ENCODE measurements around the gene HPS4. TPM values are rescaled to one million over a fixed set of nuclear protein-coding genes. Genes with fewer than 3 reads are reported as not detected.

HPS4 gene
- polyA plus RNA-seq, 1 of the 3 experiments (the other 2 are of a cell fraction), result 22.5 TPM

GRCh38 chr22:26522012-26522411 lies 38.4 kb upstream of the HPS4 start:
- Histone ChIP-seq H3K4me2 (no peak overlapping the region), H3K4me1 (ENCODE audit: control insufficient read depth in 1 of 2, insufficient read depth in 2 of 2, low read depth in 1 of 2, low read length in 1 of 2) (no peaks in the 10 kb centered on the region), H3K9me3 (no peaks in the 10 kb centered on the region), H3K9ac (no peak overlapping the region), H2AFZ (ENCODE audit: low read depth) (no peak overlapping the region), H3K36me3 (replicated peaks in 1 of 2; ENCODE audit: control insufficient read depth in 1 of 2, insufficient read depth in 2 of 2, low read length in 1 of 2) (peaks cover 7 to 14% of the 10 kb centered on the region in 2 experiments), H4K20me1 (ENCODE audit: insufficient read depth) (no peaks in the 10 kb centered on the region), H3K27me3 (ENCODE audit: insufficient read depth) (no peaks in the 10 kb centered on the region), H3K9me2 (no peaks in the 10 kb centered on the region), H3K4me3 (ENCODE audit: low read depth in 2 of 2, low read length in 1 of 2) (no peak overlapping the region), H3K79me2 (ENCODE audit: insufficient read depth) (no peaks in the 10 kb centered on the region; the same call in 1 of the 2 replicates), H3K27ac (ENCODE audit: low read depth in 2 of 2, low read length in 1 of 2) (no peak overlapping the region), H3F3A (replicated peaks; ENCODE audit: insufficient read depth) (no peaks in the 10 kb centered on the region)
- POLR2A ChIA-PET, result no interaction called here
- CTCF ChIA-PET, result interaction anchor here (0.6 to 0.8 kb wide), 3 partner anchors 19 to 154 kb away, joined by 3 read pairs; no protein-coding TSS in a partner anchor
- no peak for DNase-seq
- TF ChIP-seq EZH2phosphoT487 (IDR thresholded peaks at IDR 0.05; ENCODE audit: borderline replicate concordance, low read depth) (no peak), ELF1 (IDR thresholded peaks at IDR 0.05) (no peak), TAF1 (IDR thresholded peaks at IDR 0.05; ENCODE audit: borderline replicate concordance, low read depth, low read length) (no peak), RAD21 (IDR thresholded peaks at IDR 0.05; ENCODE audit: low read length) (no peak)
- 91% methylated on average over 2 of the region's 2 CpGs for WGBS (ENCODE audit: low lambda C conversion rate)

GRCh38 chr22:26517429-26517828 lies 33.8 kb upstream of the HPS4 start:
- no peak for TF ChIP-seq RXRA (IDR thresholded peaks at IDR 0.05; ENCODE audit: borderline replicate concordance, low read depth)
- 93% methylated on average over 5 of the region's 5 CpGs for WGBS (ENCODE audit: low lambda C conversion rate)
- Histone ChIP-seq H3F3A (replicated peaks; ENCODE audit: insufficient read depth) (no peaks in the 10 kb centered on the region), H3K79me2 (ENCODE audit: insufficient read depth) (peaks cover 23% of the 10 kb centered on the region), H3K9ac (no peak overlapping the region), H3K36me3 (replicated peaks in 1 of 2; ENCODE audit: control insufficient read depth in 1 of 2, insufficient read depth in 2 of 2, low read length in 1 of 2) (no peaks in the 10 kb centered on the region), H4K20me1 (ENCODE audit: insufficient read depth) (no peaks in the 10 kb centered on the region), H3K4me1 (ENCODE audit: control insufficient read depth in 1 of 2, insufficient read depth in 2 of 2, low read depth in 1 of 2, low read length in 1 of 2) (peaks cover 9 to 12% of the 10 kb centered on the region in 2 experiments; a peak in 3 of 4 replicates), H2AFZ (ENCODE audit: low read depth) (no peak overlapping the region), H3K27ac (ENCODE audit: low read depth in 2 of 2, low read length in 1 of 2) (no peak overlapping the region), H3K4me2 (no peak overlapping the region), H3K27me3 (ENCODE audit: insufficient read depth) (no peaks in the 10 kb centered on the region), H3K9me2 (no peaks in the 10 kb centered on the region), H3K4me3 (ENCODE audit: low read depth in 2 of 2, low read length in 1 of 2) (no peak overlapping the region), H3K9me3 (no peaks in the 10 kb centered on the region)
- CTCF ChIA-PET, result no interaction called here
- no peak for DNase-seq
- POLR2A ChIA-PET, result no interaction called here

GRCh38 chr22:26516503-26516902 lies 32.9 kb upstream of the HPS4 start:
- 100% methylated on average over 1 of the region's 1 CpG for WGBS (ENCODE audit: low lambda C conversion rate)
- H3K9me3 ChIP-seq, result no peaks in the 10 kb centered on the region
- H3K79me2 ChIP-seq (ENCODE audit: insufficient read depth), result peaks cover 32% of the 10 kb centered on the region
- no peak overlapping the region for H3K9ac ChIP-seq
- no peaks in the 10 kb centered on the region for H3K27me3 ChIP-seq (ENCODE audit: insufficient read depth)
- H3K36me3 ChIP-seq (replicated peaks in 1 of 2; ENCODE audit: control insufficient read depth in 1 of 2, insufficient read depth in 2 of 2, low read length in 1 of 2), result no peaks in the 10 kb centered on the region
- no peaks in the 10 kb centered on the region for H3F3A ChIP-seq (replicated peaks; ENCODE audit: insufficient read depth)
- ChIA-PET CTCF (interaction anchor here (1.0 kb wide), 1 partner anchor 152 kb away, joined by 3 read pairs; no protein-coding TSS in a partner anchor), POLR2A (no interaction called here)
- H3K4me2 ChIP-seq, result no peak overlapping the region
- no peaks in the 10 kb centered on the region for H4K20me1 ChIP-seq (ENCODE audit: insufficient read depth)
- H3K27ac ChIP-seq (ENCODE audit: low read depth in 2 of 2, low read length in 1 of 2), result no peak overlapping the region
- H3K9me2 ChIP-seq, result no peaks in the 10 kb centered on the region
- H2AFZ ChIP-seq (ENCODE audit: low read depth), result no peak overlapping the region
- DNase-seq, result no peak
- peaks cover 12% of the 10 kb centered on the region in 2 experiments; a peak in 3 of 4 replicates for H3K4me1 ChIP-seq (ENCODE audit: control insufficient read depth in 1 of 2, insufficient read depth in 2 of 2, low read depth in 1 of 2, low read length in 1 of 2)
- H3K4me3 ChIP-seq (ENCODE audit: low read depth in 2 of 2, low read length in 1 of 2), result no peak overlapping the region
- TF ChIP-seq TEAD4 (IDR thresholded peaks at IDR 0.05; ENCODE audit: borderline replicate concordance, insufficient read depth), result no peak
- no peak for TF ChIP-seq IRF3 (IDR thresholded peaks at IDR 0.05; ENCODE audit: low read depth, low read length)
- no peak for TF ChIP-seq MEF2A (IDR thresholded peaks at IDR 0.05; ENCODE audit: borderline replicate concordance, low read depth)
- no peak for TF ChIP-seq RAD21 (IDR thresholded peaks at IDR 0.05; ENCODE audit: low read length)
- TF ChIP-seq FOSL2 (IDR thresholded peaks at IDR 0.05; ENCODE audit: borderline replicate concordance, low read depth), result no peak
- no peak for TF ChIP-seq RXRA (IDR thresholded peaks at IDR 0.05; ENCODE audit: borderline replicate concordance, low read depth)
- no peak for TF ChIP-seq USF1 (IDR thresholded peaks at IDR 0.05; ENCODE audit: borderline replicate concordance, low read depth)
- TF ChIP-seq MXI1 (IDR thresholded peaks at IDR 0.05; ENCODE audit: low read depth, low read length), result no peak
- no peak for TF ChIP-seq ZBTB33 (IDR thresholded peaks at IDR 0.05; ENCODE audit: borderline replicate concordance, low read depth)
- no peak for TF ChIP-seq SMC3 (IDR thresholded peaks at IDR 0.05; ENCODE audit: low read depth, low read length)
- no peak for TF ChIP-seq CHD2 (IDR thresholded peaks at IDR 0.05; ENCODE audit: low read length, partially characterized antibody)
- TF ChIP-seq ELF1 (IDR thresholded peaks at IDR 0.05), result no peak
- no peak for TF ChIP-seq FOXM1 (IDR thresholded peaks at IDR 0.05; ENCODE audit: low read depth)
- no peak for TF ChIP-seq GABPA (IDR thresholded peaks at IDR 0.05; ENCODE audit: low read depth)
- no peak for TF ChIP-seq NRF1 (IDR thresholded peaks at IDR 0.05; ENCODE audit: low read depth, low read length)
- TF ChIP-seq EP300 (IDR thresholded peaks at IDR 0.05; ENCODE audit: borderline replicate concordance in 1 of 2, low read depth in 1 of 2, low read length in 1 of 2), result no peak

Measured in SK-N-SH (cell line).